ENCODE measurements around the gene DOC2A. TPM values are rescaled to one million over a fixed set of nuclear protein-coding genes. Genes with fewer than 3 reads are reported as not detected.

The DOC2A gene
- total and polyA plus RNA-seq, 2 of the 4 experiments (the other 2 are of a cell fraction): under 0.01 to 0.48 TPM

GRCh38 chr16:30009085-30009862 lies 1.6 kb downstream of the DOC2A start:
- Histone ChIP-seq H3K9me3 (ENCODE audit: control insufficient read depth, insufficient read depth, low read length) (no peaks in the 10 kb centered on the region), H3K4me2 (ENCODE audit: low read depth, low read length) (no peak overlapping the region), H4K20me1 (ENCODE audit: insufficient read depth, low read length) (no peaks in the 10 kb centered on the region; the same call in 1 of the 2 replicates), H4K91ac (ENCODE audit: insufficient read depth, low read depth, low read length) (no peak overlapping the region), H2AK5ac (ENCODE audit: low read depth, low read length) (no peak overlapping the region), H3K4ac (ENCODE audit: low read depth, low read length) (no peak overlapping the region), H3K9me1 (ENCODE audit: insufficient read depth, low read length) (no peaks in the 10 kb centered on the region), H3K23ac (ENCODE audit: low read depth, low read length) (no peak overlapping the region), H3K14ac (replicated peaks; ENCODE audit: low read depth, low read length) (no peak overlapping the region), H2AK9ac (replicated peaks; ENCODE audit: low read depth, low read length, poor library complexity) (no peak overlapping the region), H4K5ac (ENCODE audit: low read depth, low read length) (no peak overlapping the region), H3K27ac (ENCODE audit: insufficient read depth, low read length) (no peak overlapping the region), H3K4me3 (ENCODE audit: insufficient read depth, low read depth, low read length) (no peak overlapping the region), H4K8ac (ENCODE audit: low read depth in 2 of 2, low read length in 2 of 2) (no peak overlapping the region), H3K36me3 (ENCODE audit: control insufficient read depth, insufficient read depth, low read length) (no peaks in the 10 kb centered on the region), H2BK20ac (ENCODE audit: low read depth, low read length) (no peak overlapping the region), H3K18ac (ENCODE audit: low read depth, low read length) (no peak overlapping the region), H3K9ac (ENCODE audit: low read depth, low read length) (no peak overlapping the region), H3K79me1 (ENCODE audit: low read depth in 1 of 2, low read length in 2 of 2) (no peaks in the 10 kb centered on the region; a peak in 1 of 4 replicates), H2AFZ (replicated peaks; ENCODE audit: low read length, poor library complexity) (no peak overlapping the region), H3K27me3 (ENCODE audit: control insufficient read depth, insufficient read depth, low read length) (peaks cover 27% of the 10 kb centered on the region), H3K4me1 (ENCODE audit: control insufficient read depth, insufficient read depth, low read length) (no peaks in the 10 kb centered on the region; the same call in 1 of the 2 replicates), H2BK120ac (ENCODE audit: low read depth, low read length) (no peak overlapping the region), H3K56ac (ENCODE audit: extremely low read depth, insufficient read depth, low read length) (no peak overlapping the region), H2BK15ac (ENCODE audit: low read depth, low read length) (no peak overlapping the region), H2BK5ac (ENCODE audit: low read depth, low read length, poor library complexity, severe bottlenecking) (no peak overlapping the region)
- dilution Hi-C loops (cut with HindIII; ENCODE audit: low sequenced_read_pairs, unreplicated experiment): no loop called here
- POLR2A ChIA-PET (ENCODE audit: unreplicated experiment): no interaction called here
- in situ Hi-C loops (cut with MboI; ENCODE audit: low sequenced_read_pairs): no loop called here
- 38% methylated on average over 6 of the region's 26 CpGs; no CpG with 5 or more reads in 1 of the 2 experiments for WGBS, 2 experiments (ENCODE audit: extremely low coverage in 2 of 2, insufficient read length in 1 of 2)
- no peak for TF ChIP-seq USF2 (IDR thresholded peaks at IDR 0.05; ENCODE audit: low read depth, low read length)
- TF ChIP-seq ELK1 (IDR thresholded peaks at IDR 0.05; ENCODE audit: borderline replicate concordance, low read depth, low read length): no peak
- no peak for TF ChIP-seq CHD1 (IDR thresholded peaks at IDR 0.05; ENCODE audit: low read depth, low read length)
- no peak for TF ChIP-seq NFE2L2 (IDR thresholded peaks at IDR 0.05; ENCODE audit: low read depth, low read length)
- no peak for TF ChIP-seq CEBPB (IDR thresholded peaks at IDR 0.05; ENCODE audit: low read depth, low read length)
- no peak for TF ChIP-seq MXI1 (IDR thresholded peaks at IDR 0.05; ENCODE audit: borderline replicate concordance, low read depth, low read length)
- no peak for TF ChIP-seq MAFK (IDR thresholded peaks at IDR 0.05; ENCODE audit: low read depth, low read length)
- no peak for TF ChIP-seq RCOR1 (IDR thresholded peaks at IDR 0.05; ENCODE audit: insufficient replicate concordance, low read length)
- no peak for TF ChIP-seq SMC3 (IDR thresholded peaks at IDR 0.05; ENCODE audit: low read depth, low read length)
- no peak for TF ChIP-seq FOS (IDR thresholded peaks at IDR 0.05; ENCODE audit: low read depth, low read length)
- TF ChIP-seq CTCF (conservative IDR thresholded peaks at IDR 0.05; ENCODE audit: low read depth, low read length): no peak
- TF ChIP-seq MAZ (IDR thresholded peaks at IDR 0.05; ENCODE audit: borderline replicate concordance, low read depth, low read length): no peak
- TF ChIP-seq POLR2A (IDR thresholded peaks at IDR 0.05; ENCODE audit: low read depth, low read length): no peak
- TF ChIP-seq RFX5 (IDR thresholded peaks at IDR 0.05; ENCODE audit: low read depth, low read length): no peak
- no peak for TF ChIP-seq RAD21 (IDR thresholded peaks at IDR 0.05; ENCODE audit: low read length)
- TF ChIP-seq BHLHE40 (IDR thresholded peaks at IDR 0.05; ENCODE audit: low read depth, low read length): no peak
- intact Hi-C loops (cut with micrococcal nuclease): no loop called here
- DNase-seq (no peak), ATAC-seq (ENCODE audit: low read depth) (no peak)
- BruUV-seq (replicated peaks): no TSS peak
- CTCF ChIA-PET: no interaction called here

Measured in IMR-90 (cell line).